Activated CD8-positive, alpha-beta memory T cell treated with anti-CD3 and anti-CD28 coated beads, Interleukin-2, amount 10 ng/mL, durations not matched to agents 7 days and 5 days (primary cell): ENCODE measurements around the gene EFEMP1. TPM values are rescaled to one million over a fixed set of nuclear protein-coding genes. Genes with fewer than 3 reads are reported as not detected.

Source experiments
- ATAC-seq: fragments of 150-1000 bp; cut with Tn5 transposase; one replicate; pipeline ENCODE4 v1.10.0; 2021; ENCODE audit warnings: moderate library complexity
- CTCF ChIA-PET: fragments of 350-600 bp; sonication (Branson Sonifier 250); formaldehyde crosslinking; loops from one replicate; lab custom pipeline; 2021; ENCODE audit warnings: antibody characterized with exemption; lab: Charles Lee
- DNase-seq: peaks from one replicate; pipeline ENCODE4 v3.0.0-alpha.2; 2020
- H3K27ac Mint-ChIP-seq: one replicate; pipeline ENCODE4 v1.8.0; 2021; ENCODE audit warnings: mild to moderate bottlenecking, mixed read lengths
- H3K27me3 Mint-ChIP-seq: one replicate; pipeline ENCODE4 v1.8.0; 2021; ENCODE audit warnings: mixed read lengths
- H3K36me3 Mint-ChIP-seq: one replicate; pipeline ENCODE4 v1.8.0; 2021; ENCODE audit warnings: mild to moderate bottlenecking, mixed read lengths
- H3K4me1 Mint-ChIP-seq: one replicate; pipeline ENCODE4 v1.8.0; 2021; ENCODE audit warnings: mixed read lengths
- H3K4me3 Mint-ChIP-seq: one replicate; pipeline ENCODE4 v1.8.0; 2021; ENCODE audit warnings: mild to moderate bottlenecking, moderate library complexity, mixed read lengths
- H3K9me3 Mint-ChIP-seq: one replicate; pipeline ENCODE4 v1.8.0; 2022; ENCODE audit warnings: low read depth, mixed read lengths
- total RNA-seq, 2 experiments: library from RNA; stranded (reverse); gene quantifications; one replicate each; pipeline ENCODE4 v1.2.3, GENCODE V29; 2021

EFEMP1 gene
- total RNA-seq, 2 experiments from 2014 or later: not detected

- ATAC-seq: no peak
- Mint-ChIP-seq H3K9me3 (no peaks in the 10 kb centered on the region), H3K27ac (no peak overlapping the region), H3K4me3 (no peak overlapping the region), H3K4me1 (peaks cover 5% of the 10 kb centered on the region), H3K36me3 (no peaks in the 10 kb centered on the region), H3K27me3 (peaks cover 44% of the 10 kb centered on the region)
- DNase-seq: no peak
- CTCF ChIA-PET: no interaction called here
Observed at GRCh38 chr2:55922291-55922907, 1.2 kb downstream of the EFEMP1 start.

- CTCF ChIA-PET: no interaction called here
- Mint-ChIP-seq H3K27me3 (peaks cover 36% of the 10 kb centered on the region), H3K4me3 (no peak overlapping the region), H3K4me1 (peaks cover 5% of the 10 kb centered on the region), H3K27ac (no peak overlapping the region), H3K9me3 (no peaks in the 10 kb centered on the region), H3K36me3 (no peaks in the 10 kb centered on the region)
- ATAC-seq: no peak
- no peak for DNase-seq
Observed at GRCh38 chr2:55919574-55919973, 4.0 kb downstream of the EFEMP1 start.

- Mint-ChIP-seq H3K4me1 (peaks cover 5% of the 10 kb centered on the region), H3K27me3 (peaks cover 29% of the 10 kb centered on the region), H3K4me3 (no peak overlapping the region), H3K36me3 (no peaks in the 10 kb centered on the region), H3K9me3 (no peaks in the 10 kb centered on the region), H3K27ac (no peak overlapping the region)
- CTCF ChIA-PET: no interaction called here
- DNase-seq (no peak), ATAC-seq (no peak)
Observed at GRCh38 chr2:55918856-55919255, 4.7 kb downstream of the EFEMP1 start.

- H3K36me3 Mint-ChIP-seq: no peaks in the 10 kb centered on the region
- CTCF ChIA-PET: no interaction called here
- DNase-seq (no peak), ATAC-seq (no peak)
- H3K27me3 Mint-ChIP-seq: peaks cover 22% of the 10 kb centered on the region
- H3K4me1 Mint-ChIP-seq: no peaks in the 10 kb centered on the region
- no peak overlapping the region for H3K27ac Mint-ChIP-seq
- no peaks in the 10 kb centered on the region for H3K9me3 Mint-ChIP-seq
- no peak overlapping the region for H3K4me3 Mint-ChIP-seq
Observed at GRCh38 chr2:55917713-55918390, 5.7 kb downstream of the EFEMP1 start.

- no peak for DNase-seq
- Mint-ChIP-seq H3K4me3 (no peak overlapping the region), H3K27me3 (peaks cover 14% of the 10 kb centered on the region), H3K4me1 (no peaks in the 10 kb centered on the region), H3K27ac (no peak overlapping the region), H3K36me3 (no peaks in the 10 kb centered on the region), H3K9me3 (no peaks in the 10 kb centered on the region)
- CTCF ChIA-PET: no interaction called here
- ATAC-seq: no peak
Observed at GRCh38 chr2:55917117-55917516, 6.5 kb downstream of the EFEMP1 start.

- Mint-ChIP-seq H3K27ac (no peak overlapping the region), H3K36me3 (no peaks in the 10 kb centered on the region), H3K27me3 (peaks cover 11% of the 10 kb centered on the region), H3K9me3 (no peaks in the 10 kb centered on the region), H3K4me3 (no peak overlapping the region), H3K4me1 (no peaks in the 10 kb centered on the region)
- CTCF ChIA-PET: no interaction called here
- DNase-seq: no peak
- no peak for ATAC-seq
Observed at GRCh38 chr2:55916473-55917049, 7.0 kb downstream of the EFEMP1 start.

GRCh38 chr2:55914786-55915185 is 8.8 kb downstream of the EFEMP1 start:
- CTCF ChIA-PET: no interaction called here
- no peaks in the 10 kb centered on the region for H3K9me3 Mint-ChIP-seq
- H3K27me3 Mint-ChIP-seq: peaks cover 3% of the 10 kb centered on the region
- no peaks in the 10 kb centered on the region for H3K4me1 Mint-ChIP-seq
- DNase-seq (no peak), ATAC-seq (no peak)
- H3K4me3 Mint-ChIP-seq: no peak overlapping the region
- H3K27ac Mint-ChIP-seq: no peak overlapping the region
- no peaks in the 10 kb centered on the region for H3K36me3 Mint-ChIP-seq

GRCh38 chr2:55912926-55913325 is 10.7 kb downstream of the EFEMP1 start:
- Mint-ChIP-seq H3K9me3 (no peaks in the 10 kb centered on the region), H3K36me3 (no peaks in the 10 kb centered on the region), H3K27ac (no peak overlapping the region), H3K4me3 (no peak overlapping the region), H3K4me1 (no peaks in the 10 kb centered on the region), H3K27me3 (peaks cover 3% of the 10 kb centered on the region)
- CTCF ChIA-PET: no interaction called here
- ATAC-seq (no peak), DNase-seq (no peak)

- Mint-ChIP-seq H3K27me3 (peaks cover 3% of the 10 kb centered on the region), H3K27ac (no peak overlapping the region), H3K4me1 (no peaks in the 10 kb centered on the region), H3K9me3 (no peaks in the 10 kb centered on the region), H3K36me3 (no peaks in the 10 kb centered on the region), H3K4me3 (no peak overlapping the region)
- CTCF ChIA-PET: no interaction called here
- DNase-seq: no peak
- no peak for ATAC-seq
Observed at GRCh38 chr2:55910077-55910476, 13.5 kb downstream of the EFEMP1 start.

- CTCF ChIA-PET: no interaction called here
- Mint-ChIP-seq H3K27me3 (no peaks in the 10 kb centered on the region), H3K9me3 (peaks cover 2% of the 10 kb centered on the region), H3K4me3 (no peak overlapping the region), H3K27ac (no peak overlapping the region), H3K36me3 (no peaks in the 10 kb centered on the region), H3K4me1 (no peaks in the 10 kb centered on the region)
- ATAC-seq (no peak), DNase-seq (no peak)
Observed at GRCh38 chr2:55907686-55908085, 15.9 kb downstream of the EFEMP1 start.

GRCh38 chr2:55906993-55907392 is 16.6 kb downstream of the EFEMP1 start:
- H3K27me3 Mint-ChIP-seq: no peaks in the 10 kb centered on the region
- H3K27ac Mint-ChIP-seq: no peak overlapping the region
- H3K9me3 Mint-ChIP-seq: peaks cover 2% of the 10 kb centered on the region
- CTCF ChIA-PET: no interaction called here
- no peak for ATAC-seq
- H3K4me3 Mint-ChIP-seq: no peak overlapping the region
- H3K36me3 Mint-ChIP-seq: no peaks in the 10 kb centered on the region
- no peak for DNase-seq
- H3K4me1 Mint-ChIP-seq: no peaks in the 10 kb centered on the region

GRCh38 chr2:55903727-55904126 is 19.9 kb downstream of the EFEMP1 start:
- CTCF ChIA-PET: no interaction called here
- ATAC-seq: no peak
- peaks cover 2% of the 10 kb centered on the region for H3K9me3 Mint-ChIP-seq
- H3K36me3 Mint-ChIP-seq: no peaks in the 10 kb centered on the region
- H3K4me1 Mint-ChIP-seq: no peaks in the 10 kb centered on the region
- no peak overlapping the region for H3K27ac Mint-ChIP-seq
- no peaks in the 10 kb centered on the region for H3K27me3 Mint-ChIP-seq
- no peak overlapping the region for H3K4me3 Mint-ChIP-seq
- no peak for DNase-seq

- no peak for ATAC-seq
- CTCF ChIA-PET: no interaction called here
- H3K4me3 Mint-ChIP-seq: no peak overlapping the region
Observed at GRCh38 chr2:55902971-55903370, 20.6 kb downstream of the EFEMP1 start.

GRCh38 chr2:55902429-55902828 is 21.2 kb downstream of the EFEMP1 start:
- CTCF ChIA-PET: no interaction called here
- Mint-ChIP-seq H3K4me1 (no peaks in the 10 kb centered on the region), H3K9me3 (peaks cover 2% of the 10 kb centered on the region), H3K27me3 (no peaks in the 10 kb centered on the region), H3K4me3 (no peak overlapping the region), H3K27ac (no peak overlapping the region), H3K36me3 (no peaks in the 10 kb centered on the region)
- ATAC-seq: no peak
- no peak for DNase-seq

More at GRCh38 chr2:55902971-55903370, 20.6 kb downstream of the EFEMP1 start:
- H3K4me1 Mint-ChIP-seq: no peaks in the 10 kb centered on the region
- H3K9me3 Mint-ChIP-seq: peaks cover 2% of the 10 kb centered on the region
- no peaks in the 10 kb centered on the region for H3K27me3 Mint-ChIP-seq
- no peaks in the 10 kb centered on the region for H3K36me3 Mint-ChIP-seq
- DNase-seq: no peak
- no peak overlapping the region for H3K27ac Mint-ChIP-seq
